Activated CD4-positive, alpha-beta memory T cell treated with anti-CD3 and anti-CD28 coated beads, Interleukin-2, amount 10 ng/mL, durations not matched to agents 7 days and 5 days (primary cell): ENCODE results near the gene PAGR1. TPM values are rescaled to one million over a fixed set of nuclear protein-coding genes. Genes with fewer than 3 reads are reported as not detected.
A peak's percentile ranks its signal among the peaks of the same experiment; 100 is the strongest.

Experiments
- CTCF ChIA-PET: fragments of 350-600 bp; sonication (Branson Sonifier 250); formaldehyde crosslinking; loops from one replicate; lab custom pipeline; 2021; ENCODE audit warnings: antibody characterized with exemption, inconsistent platforms; lab: Charles Lee
- POLR2A ChIA-PET: fragments of 350-600 bp; sonication (Branson Sonifier 250); formaldehyde crosslinking; loops from one replicate; lab custom pipeline; 2021; ENCODE audit warnings: antibody characterized with exemption; lab: Charles Lee
- DNase-seq: peaks from one replicate; pipeline ENCODE4 v3.0.0-alpha.2; 2020
- H3K27ac Mint-ChIP-seq: one replicate; pipeline ENCODE4 v1.8.0; 2021; ENCODE audit warnings: mild to moderate bottlenecking, mixed read lengths
- H3K27me3 Mint-ChIP-seq: one replicate; pipeline ENCODE4 v1.8.0; 2021; ENCODE audit warnings: mixed read lengths
- H3K36me3 Mint-ChIP-seq: one replicate; pipeline ENCODE4 v1.8.0; 2021; ENCODE audit warnings: low read depth, mixed read lengths
- H3K4me1 Mint-ChIP-seq: one replicate; pipeline ENCODE4 v1.8.0; 2021; ENCODE audit warnings: mixed read lengths
- H3K4me3 Mint-ChIP-seq: one replicate; pipeline ENCODE4 v1.8.0; 2021; ENCODE audit warnings: mild to moderate bottlenecking, mixed read lengths
- H3K9me3 Mint-ChIP-seq: one replicate; pipeline ENCODE4 v1.8.0; 2021; ENCODE audit warnings: mixed read lengths
- total RNA-seq, 2 experiments: library from RNA; stranded (reverse); gene quantifications; one replicate each; pipeline ENCODE4 v1.2.3, GENCODE V29; 2021

The PAGR1 gene
- total RNA-seq, 2 experiments from 2014 or later, result 26.6 to 28.4 TPM

DNA sequence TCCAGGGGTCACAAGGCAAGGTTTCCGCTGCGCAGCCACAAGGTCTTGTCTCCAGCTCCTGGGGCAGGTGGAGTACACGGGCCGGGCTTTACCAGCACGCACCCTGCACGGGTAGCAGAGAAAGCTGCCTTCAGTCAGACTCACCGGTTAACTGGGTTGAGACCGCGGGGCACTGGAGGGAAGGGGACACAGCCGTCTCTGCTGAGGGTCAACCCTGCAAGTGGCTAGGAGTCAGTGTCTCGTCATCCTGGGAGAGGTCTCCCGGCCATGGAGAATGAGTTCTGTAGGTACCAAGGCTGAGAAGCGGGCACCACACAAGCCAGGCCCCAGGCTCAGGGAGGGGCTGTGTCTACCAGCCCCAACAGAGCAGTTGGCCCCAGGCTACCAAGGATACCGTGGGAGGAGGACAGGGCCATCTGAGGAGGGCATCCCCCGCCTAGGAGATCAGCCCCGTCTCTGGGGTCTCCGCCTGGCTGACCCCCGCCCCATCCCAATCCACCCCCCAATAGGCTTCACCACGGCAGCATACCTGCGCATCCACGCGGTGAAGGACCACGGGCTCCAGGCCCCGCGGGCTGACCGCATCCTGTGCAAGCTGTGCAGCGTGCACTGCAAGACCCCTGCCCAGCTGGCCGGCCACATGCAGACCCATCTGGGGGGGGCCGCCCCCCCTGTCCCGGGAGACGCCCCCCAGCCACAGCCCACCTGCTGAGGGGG lies 6.8 kb upstream of the PAGR1 start:
- ChIA-PET CTCF (interaction anchor here (0.9 to 3.7 kb wide), 8 partner anchors 9 to 118 kb away, joined by 3 to 71 read pairs (median 14); partner anchors contain the start of genes CDIPT, KIF22, MVP and PAGR1), POLR2A (interaction anchor here (0.7 to 10.8 kb wide), 13 partner anchors 8 to 256 kb away, joined by 3 to 260 read pairs (median 14); partner anchors contain the start of genes ALDOA, HIRIP3, INO80E and KCTD13)
- no peak for DNase-seq
- Mint-ChIP-seq H3K36me3 (peaks cover 44% of the 10 kb centered on the region), H3K9me3 (no peaks in the 10 kb centered on the region), H3K27ac (peak overlapping the region; percentile 94), H3K4me3 (peak overlapping the region; percentile 92), H3K4me1 (peaks cover 62% of the 10 kb centered on the region), H3K27me3 (peaks cover 11% of the 10 kb centered on the region)

DNA sequence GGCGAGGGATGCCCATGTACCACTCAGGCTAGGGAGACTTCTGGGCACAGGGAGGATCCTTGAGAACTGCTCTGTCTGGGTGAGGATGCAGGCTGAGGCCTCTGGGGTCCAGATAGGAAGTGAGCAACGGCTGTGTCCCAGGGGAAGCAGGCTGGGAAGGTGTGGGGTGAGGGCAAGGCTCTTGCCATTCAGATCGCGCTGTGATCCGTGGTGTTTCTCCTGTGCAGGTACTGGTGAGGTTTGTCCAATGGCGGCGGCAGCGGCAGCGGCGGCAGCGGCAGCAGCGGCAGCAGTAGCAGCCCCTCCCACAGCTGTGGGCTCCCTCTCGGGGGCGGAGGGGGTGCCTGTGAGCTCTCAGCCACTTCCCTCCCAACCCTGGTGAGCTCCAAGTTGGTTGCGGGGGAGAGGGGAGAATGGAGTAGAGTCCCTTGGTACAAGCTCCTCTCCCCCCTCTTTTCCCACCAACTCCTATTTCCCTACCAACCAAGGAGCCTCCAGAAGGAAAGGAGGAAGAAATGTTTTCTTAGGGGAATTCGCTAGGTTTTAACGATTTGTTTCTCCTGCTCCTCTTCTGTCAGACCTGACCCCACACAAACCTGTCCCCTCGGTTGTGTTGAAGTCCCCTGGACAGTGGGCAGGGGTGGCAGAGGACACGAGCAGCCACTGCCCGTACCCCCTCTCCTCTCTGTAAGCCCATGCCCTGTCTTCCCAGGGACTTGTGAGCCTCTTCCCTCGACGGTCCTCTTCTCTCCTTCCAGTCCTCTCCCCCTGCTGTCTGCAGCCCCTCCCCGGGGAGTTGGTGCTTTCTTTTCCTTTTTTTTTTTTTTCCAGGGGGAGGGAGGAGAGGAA lies 5.9 kb upstream of the PAGR1 start:
- Mint-ChIP-seq H3K4me1 (peaks cover 64% of the 10 kb centered on the region), H3K27me3 (peaks cover 11% of the 10 kb centered on the region), H3K36me3 (peaks cover 38% of the 10 kb centered on the region), H3K4me3 (peak overlapping the region; percentile 83), H3K9me3 (no peaks in the 10 kb centered on the region), H3K27ac (peak overlapping the region; percentile 72)
- ChIA-PET CTCF (no interaction called here), POLR2A (interaction anchor here (0.7 to 7.5 kb wide), 3 partner anchors 11 to 109 kb away, joined by 3 to 86 read pairs (median 4); partner anchors contain the start of gene KIF22)
- peak; percentile 55 for DNase-seq

DNA sequence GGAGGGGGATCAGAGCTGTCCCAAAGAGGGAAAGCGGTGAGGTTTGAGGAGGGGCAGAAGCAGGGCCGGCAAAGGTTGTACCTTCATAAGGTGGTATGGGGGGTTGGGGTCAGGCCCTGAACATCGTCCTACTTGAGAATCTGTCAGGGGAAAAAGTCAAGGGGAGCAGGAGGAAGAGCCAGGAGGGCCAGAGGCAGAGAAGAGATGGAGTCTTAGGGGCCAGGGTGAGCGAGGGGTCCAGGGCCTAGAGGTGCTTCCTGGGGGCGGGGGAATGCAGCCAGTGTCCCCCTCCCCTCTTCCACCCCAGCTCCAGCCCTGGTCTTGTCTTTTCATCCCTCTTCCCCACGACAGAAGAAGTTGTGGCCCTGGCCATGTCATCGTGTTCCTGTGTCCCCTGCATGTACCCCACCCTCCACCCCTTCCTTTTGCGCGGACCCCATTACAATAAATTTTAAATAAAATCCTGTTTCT lies 5.2 kb upstream of the PAGR1 start:
- no peaks in the 10 kb centered on the region for H3K9me3 Mint-ChIP-seq
- POLR2A ChIA-PET, result interaction anchor here (1.0 to 1.8 kb wide), 5 partner anchors 10 to 65 kb away, joined by 3 to 12 read pairs (median 3); partner anchors contain the start of genes C16orf54 and KIF22
- H3K4me1 Mint-ChIP-seq, result peaks cover 66% of the 10 kb centered on the region
- CTCF ChIA-PET, result no interaction called here
- H3K36me3 Mint-ChIP-seq, result peaks cover 36% of the 10 kb centered on the region
- no peak for DNase-seq
- peak overlapping the region; percentile 66 for H3K27ac Mint-ChIP-seq
- peak overlapping the region; percentile 83 for H3K4me3 Mint-ChIP-seq
- H3K27me3 Mint-ChIP-seq, result peaks cover 11% of the 10 kb centered on the region

DNA sequence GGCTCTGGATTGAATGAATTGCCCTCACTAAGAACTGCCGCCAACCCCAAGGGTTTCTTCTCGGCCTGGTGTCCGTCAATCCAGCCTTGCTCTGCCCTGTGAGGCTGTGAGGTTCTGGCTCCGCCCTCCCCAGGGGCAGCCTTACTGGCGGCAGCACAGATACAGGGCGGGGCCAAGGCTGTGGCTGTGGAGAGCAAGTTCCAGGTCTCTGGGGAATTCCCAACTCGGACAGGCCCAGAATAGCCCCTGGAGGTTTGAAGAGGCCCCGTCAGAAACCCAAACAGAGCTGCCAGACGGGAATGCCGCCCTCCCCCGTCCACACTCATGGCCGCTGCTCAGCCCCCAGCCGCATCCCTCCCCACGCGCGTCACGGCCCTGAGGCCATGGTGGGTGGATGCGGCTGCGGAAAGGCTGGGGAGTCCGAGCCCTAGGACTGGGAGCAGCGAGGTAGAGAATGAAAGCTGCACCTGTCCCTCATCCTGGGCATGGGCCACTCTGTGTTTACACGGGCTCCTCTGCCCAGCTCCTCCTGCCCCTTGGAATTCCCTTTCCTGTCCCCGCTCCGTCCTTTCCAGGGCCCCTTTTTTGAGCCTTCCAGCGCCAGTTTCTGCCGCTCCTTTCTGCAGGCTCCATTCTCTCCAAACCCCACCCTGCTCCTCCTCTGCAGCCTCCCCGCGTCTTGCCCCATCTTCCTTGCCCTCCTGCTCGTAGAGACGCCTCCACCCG lies 4.6 kb upstream of the PAGR1 start:
- peaks cover 39% of the 10 kb centered on the region for H3K36me3 Mint-ChIP-seq
- peak overlapping the region; percentile 66 for H3K27ac Mint-ChIP-seq
- CTCF ChIA-PET, result interaction anchor here (1.2 kb wide), 1 partner anchor 112 kb away, joined by 3 read pairs; no protein-coding TSS in a partner anchor
- H3K4me3 Mint-ChIP-seq, result peak overlapping the region; percentile 83
- H3K4me1 Mint-ChIP-seq, result peaks cover 68% of the 10 kb centered on the region
- POLR2A ChIA-PET, result interaction anchor here (0.7 to 1.8 kb wide), 8 partner anchors 10 to 254 kb away, joined by 3 to 12 read pairs (median 3); partner anchors contain the start of genes ALDOA, C16orf54 and KIF22
- peak; percentile 78 for DNase-seq
- H3K27me3 Mint-ChIP-seq, result peaks cover 11% of the 10 kb centered on the region
- H3K9me3 Mint-ChIP-seq, result no peaks in the 10 kb centered on the region

DNA sequence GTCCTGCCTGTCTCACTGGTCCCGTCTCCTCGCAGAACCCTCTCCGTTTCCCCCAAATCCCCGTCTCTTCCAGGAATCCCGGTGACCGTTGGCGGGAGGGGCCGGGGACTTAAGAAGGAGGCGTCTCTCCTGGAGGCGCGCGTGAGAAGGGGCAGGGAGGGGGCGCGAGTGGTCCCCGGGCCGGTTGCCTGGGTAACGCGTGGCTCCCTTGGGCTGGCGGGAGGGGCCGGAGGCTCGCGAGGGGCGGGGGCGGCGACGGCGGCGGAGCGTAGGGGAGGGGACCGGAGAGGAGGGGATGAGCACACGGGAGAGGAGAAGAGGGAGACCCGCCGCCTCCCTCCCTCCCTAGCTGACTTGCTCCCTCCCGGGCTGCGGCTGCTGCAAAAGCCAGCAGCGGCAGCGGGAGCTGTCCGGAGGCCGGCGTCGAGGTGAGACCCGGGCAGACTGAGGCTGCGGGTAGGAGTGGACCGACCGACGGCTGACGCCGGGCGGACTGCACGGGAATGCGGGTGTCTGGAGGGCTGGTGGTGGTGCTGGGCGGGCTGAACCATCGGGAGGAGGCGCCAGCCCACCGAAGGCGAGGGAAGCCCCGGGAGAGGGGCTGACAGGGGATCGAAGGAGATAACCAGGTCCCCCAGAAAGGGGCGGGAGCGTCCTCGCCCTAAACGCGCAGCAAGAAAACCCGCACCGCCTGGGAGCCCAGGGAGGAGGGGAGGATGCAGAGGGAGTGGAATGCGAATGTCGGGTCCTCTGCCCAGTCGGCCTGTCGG lies 3.9 kb upstream of the PAGR1 start, which contains the start of gene PRRT2:
Gene PRRT2, plus strand, starts transcription at position 298 of the 770 bp plus-strand sequence. CDS start 862 bp downstream, outside the sequence.
- H3K36me3 Mint-ChIP-seq, result peaks cover 44% of the 10 kb centered on the region
- no peaks in the 10 kb centered on the region for H3K9me3 Mint-ChIP-seq
- peak within 1 kb of the TSS; percentile 66 for H3K27ac Mint-ChIP-seq
- H3K27me3 Mint-ChIP-seq, result peaks cover 11% of the 10 kb centered on the region
- ChIA-PET CTCF (interaction anchor here (1.2 kb wide), 1 partner anchor 113 kb away, joined by 3 read pairs; no protein-coding TSS in a partner anchor), POLR2A (interaction anchor here (0.7 to 10.3 kb wide), 9 partner anchors 7 to 253 kb away, joined by 3 to 206 read pairs (median 3); partner anchors contain the start of genes ALDOA, C16orf54, KIF22 and MAZ)
- peak; percentile 49 for DNase-seq
- peaks cover 72% of the 10 kb centered on the region for H3K4me1 Mint-ChIP-seq
- peak within 1 kb of the TSS; percentile 83 for H3K4me3 Mint-ChIP-seq

DNA sequence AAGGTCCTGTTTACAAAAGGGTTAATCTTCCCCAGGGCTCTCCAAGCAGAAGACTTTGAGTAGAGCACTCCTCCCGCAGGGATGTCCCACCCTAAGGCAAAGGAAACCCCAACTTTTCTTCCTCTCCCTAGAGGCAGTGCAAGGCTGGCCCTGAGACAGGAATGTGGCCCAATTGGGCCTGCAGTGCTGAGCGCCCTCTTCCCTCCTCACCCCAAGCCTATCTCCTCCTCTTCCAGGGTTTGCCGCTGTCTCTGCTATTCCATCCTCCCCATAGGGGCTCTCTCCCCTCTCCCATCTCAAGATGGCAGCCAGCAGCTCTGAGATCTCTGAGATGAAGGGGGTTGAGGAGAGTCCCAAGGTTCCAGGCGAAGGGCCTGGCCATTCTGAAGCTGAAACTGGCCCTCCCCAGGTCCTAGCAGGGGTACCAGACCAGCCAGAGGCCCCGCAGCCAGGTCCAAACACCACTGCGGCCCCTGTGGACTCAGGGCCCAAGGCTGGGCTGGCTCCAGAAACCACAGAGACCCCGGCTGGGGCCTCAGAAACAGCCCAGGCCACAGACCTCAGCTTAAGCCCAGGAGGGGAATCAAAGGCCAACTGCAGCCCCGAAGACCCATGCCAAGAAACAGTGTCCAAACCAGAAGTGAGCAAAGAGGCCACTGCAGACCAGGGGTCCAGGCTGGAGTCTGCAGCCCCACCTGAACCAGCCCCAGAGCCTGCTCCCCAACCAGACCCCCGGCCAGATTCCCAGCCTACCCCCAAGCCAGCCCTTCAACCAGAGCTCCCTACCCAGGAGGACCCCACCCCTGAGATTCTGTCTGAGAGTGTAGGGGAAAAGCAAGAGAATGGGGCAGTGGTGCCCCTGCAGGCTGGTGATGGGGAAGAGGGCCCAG lies 3.0 kb upstream of the PAGR1 start:
- ChIA-PET CTCF (interaction anchor here (0.6 to 1.2 kb wide), 3 partner anchors 13 to 114 kb away, joined by 3 to 6 read pairs (median 4); no protein-coding TSS in a partner anchor), POLR2A (interaction anchor here (1.6 to 10.3 kb wide), 3 partner anchors 8 to 112 kb away, joined by 5 to 206 read pairs (median 12); partner anchors contain the start of genes KIF22 and MAZ)
- no peak for DNase-seq
- Mint-ChIP-seq H3K36me3 (peaks cover 41% of the 10 kb centered on the region), H3K4me1 (peaks cover 74% of the 10 kb centered on the region), H3K4me3 (peak overlapping the region; percentile 24), H3K9me3 (no peaks in the 10 kb centered on the region), H3K27ac (no peak overlapping the region), H3K27me3 (peaks cover 11% of the 10 kb centered on the region)

DNA sequence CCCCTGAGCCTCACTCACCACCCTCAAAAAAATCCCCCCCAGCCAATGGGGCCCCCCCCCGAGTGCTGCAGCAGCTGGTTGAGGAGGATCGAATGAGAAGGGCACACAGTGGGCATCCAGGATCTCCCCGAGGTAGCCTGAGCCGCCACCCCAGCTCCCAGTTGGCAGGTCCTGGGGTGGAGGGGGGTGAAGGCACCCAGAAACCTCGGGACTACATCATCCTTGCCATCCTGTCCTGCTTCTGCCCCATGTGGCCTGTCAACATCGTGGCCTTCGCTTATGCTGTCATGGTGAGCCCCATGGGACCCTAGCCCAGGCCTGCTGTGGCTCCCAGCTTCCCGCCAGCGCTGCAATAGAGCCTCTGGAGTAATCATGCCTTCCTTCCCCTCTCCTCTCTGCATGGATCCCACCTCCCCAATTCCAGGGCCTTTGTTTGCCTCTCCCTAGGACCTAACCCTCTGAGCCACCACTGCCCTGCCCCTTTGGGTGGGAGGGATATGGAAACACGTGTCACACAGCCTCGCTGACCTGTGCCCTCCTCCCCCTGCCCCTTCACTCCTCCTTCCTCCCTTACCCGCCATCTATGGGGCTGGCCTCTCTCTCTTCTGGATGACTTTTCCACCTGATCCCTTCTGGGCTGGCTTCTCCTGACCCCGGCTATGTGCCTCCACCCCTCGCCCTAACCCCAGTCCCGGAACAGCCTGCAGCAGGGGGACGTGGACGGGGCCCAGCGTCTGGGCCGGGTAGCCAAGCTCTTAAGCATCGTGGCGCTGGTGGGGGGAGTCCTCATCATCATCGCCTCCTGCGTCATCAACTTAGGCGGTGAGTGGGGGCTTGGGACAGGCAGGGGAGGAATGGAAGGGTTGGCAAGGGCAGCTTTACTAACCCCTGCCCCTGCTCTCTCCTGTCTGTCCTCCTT lies 2.0 kb upstream of the PAGR1 start:
- POLR2A ChIA-PET, result interaction anchor here (1.0 to 10.3 kb wide), 2 partner anchors 9 to 24 kb away, joined by 3 to 206 read pairs; partner anchors contain the start of genes KIF22 and MAZ
- H3K27me3 Mint-ChIP-seq, result peaks cover 11% of the 10 kb centered on the region
- no peak overlapping the region for H3K27ac Mint-ChIP-seq
- peaks cover 74% of the 10 kb centered on the region for H3K4me1 Mint-ChIP-seq
- no peak for DNase-seq
- H3K36me3 Mint-ChIP-seq, result peaks cover 41% of the 10 kb centered on the region
- no peak overlapping the region for H3K4me3 Mint-ChIP-seq
- no peaks in the 10 kb centered on the region for H3K9me3 Mint-ChIP-seq
- CTCF ChIA-PET, result interaction anchor here (1.1 to 3.7 kb wide), 2 partner anchors 24 to 113 kb away, joined by 4 to 57 read pairs; no protein-coding TSS in a partner anchor

DNA sequence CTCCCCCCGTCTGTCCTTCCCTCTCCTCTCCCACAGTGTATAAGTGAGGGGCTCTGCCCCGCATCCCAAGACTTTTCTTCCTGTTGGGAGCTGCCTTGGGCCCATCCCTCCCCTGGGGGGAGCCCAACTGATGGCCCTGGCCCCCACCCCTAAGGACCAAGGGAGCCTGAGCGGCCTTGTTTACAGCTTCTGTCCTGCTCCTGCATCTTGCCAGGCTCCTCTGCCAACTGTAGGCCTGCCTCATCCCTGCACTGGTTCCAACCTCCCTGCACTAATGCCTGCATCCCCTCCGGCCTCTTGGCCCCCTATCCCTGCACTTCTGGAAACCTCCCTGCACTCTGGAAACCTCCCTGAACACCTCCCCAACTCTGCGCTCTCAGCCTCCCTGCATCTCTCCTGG lies 1.4 kb upstream of the PAGR1 start:
- no peak for DNase-seq
- Mint-ChIP-seq H3K4me1 (peaks cover 75% of the 10 kb centered on the region), H3K9me3 (no peaks in the 10 kb centered on the region), H3K4me3 (peak overlapping the region; percentile 94), H3K27ac (peak overlapping the region; percentile 94), H3K27me3 (peaks cover 11% of the 10 kb centered on the region), H3K36me3 (peaks cover 43% of the 10 kb centered on the region)
- CTCF ChIA-PET, result interaction anchor here (1.1 to 3.7 kb wide), 4 partner anchors 25 to 241 kb away, joined by 4 to 57 read pairs (median 9); no protein-coding TSS in a partner anchor
- POLR2A ChIA-PET, result interaction anchor here (1.0 to 10.3 kb wide), 4 partner anchors 10 to 114 kb away, joined by 3 to 206 read pairs (median 32); partner anchors contain the start of genes KIF22 and MAZ

DNA sequence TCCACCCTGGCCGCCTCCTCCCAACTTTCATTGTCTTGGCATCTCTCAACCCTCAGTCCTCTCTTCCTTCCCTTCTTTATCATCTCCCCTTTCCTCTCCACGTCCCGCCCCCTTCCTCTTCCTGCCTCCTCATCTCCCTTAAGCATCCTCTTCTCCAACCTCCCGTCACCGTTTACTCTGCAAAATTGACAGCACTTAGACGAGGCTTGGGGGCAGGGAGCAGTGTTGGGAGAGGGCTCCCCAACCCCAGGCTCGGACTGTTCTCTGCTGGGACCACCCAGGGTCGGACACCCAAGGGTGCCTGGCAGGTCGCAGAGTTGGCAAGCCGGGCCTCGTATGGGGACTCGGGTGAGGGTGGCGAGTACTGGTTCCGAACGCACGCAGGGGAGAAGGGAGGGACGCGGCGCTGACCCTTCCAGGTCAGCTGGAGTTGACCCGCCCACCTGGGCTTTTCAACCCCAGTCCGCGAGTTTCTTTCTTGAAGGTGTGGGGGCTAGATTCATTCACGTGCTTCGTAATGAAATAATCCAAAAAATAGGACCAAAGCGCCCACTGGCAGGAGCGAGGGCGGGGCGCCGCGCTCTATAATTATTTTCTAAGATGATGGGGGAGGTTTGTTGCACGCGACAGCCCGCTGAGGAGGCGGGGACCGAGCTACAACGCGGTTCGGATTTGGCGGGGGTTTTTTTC lies 775 bp upstream of the PAGR1 start:
- CTCF ChIA-PET, result interaction anchor here (0.5 to 8.1 kb wide), 33 partner anchors 7 to 795 kb away, joined by 3 to 86 read pairs (median 5); partner anchors contain the start of genes ALDOA, C16orf54, CDIPT and HIRIP3
- peaks cover 44% of the 10 kb centered on the region for H3K36me3 Mint-ChIP-seq
- H3K4me1 Mint-ChIP-seq, result peaks cover 75% of the 10 kb centered on the region
- H3K27ac Mint-ChIP-seq, result peak overlapping the region; percentile 94
- peaks cover 11% of the 10 kb centered on the region for H3K27me3 Mint-ChIP-seq
- H3K9me3 Mint-ChIP-seq, result no peaks in the 10 kb centered on the region
- DNase-seq, result peak; percentile 53
- peak overlapping the region; percentile 94 for H3K4me3 Mint-ChIP-seq
- POLR2A ChIA-PET, result interaction anchor here (0.9 to 10.3 kb wide), 11 partner anchors 10 to 368 kb away, joined by 3 to 206 read pairs (median 7); partner anchors contain the start of genes C16orf54, CORO1A, KCTD13 and KIF22
